HG03045 (cell line): Measurements from ENCODE around the gene HNRNPA1.
"Not testable (repeated sequence)": the region's sequence is repeated elsewhere in the genome, so short reads cannot be mapped to it uniquely, and the experiment has no call there.

Experiments used
- ATAC-seq: cut with Tn5 transposase; IDR thresholded peaks from one replicate; pipeline ENCODE4 v1.9.1; 2021; ENCODE audit warnings: mild to moderate bottlenecking, moderate library complexity; ENCODE audit not compliant: unreplicated experiment

The HNRNPA1 gene

GRCh38 chr12:54280468-54281260 is at the start of gene HNRNPA1:
Gene HNRNPA1 (plus strand): TSS chr12:54280726. CDS start chr12:54280808, 82 bp downstream.
- peak; percentile 89 for ATAC-seq

DNA sequence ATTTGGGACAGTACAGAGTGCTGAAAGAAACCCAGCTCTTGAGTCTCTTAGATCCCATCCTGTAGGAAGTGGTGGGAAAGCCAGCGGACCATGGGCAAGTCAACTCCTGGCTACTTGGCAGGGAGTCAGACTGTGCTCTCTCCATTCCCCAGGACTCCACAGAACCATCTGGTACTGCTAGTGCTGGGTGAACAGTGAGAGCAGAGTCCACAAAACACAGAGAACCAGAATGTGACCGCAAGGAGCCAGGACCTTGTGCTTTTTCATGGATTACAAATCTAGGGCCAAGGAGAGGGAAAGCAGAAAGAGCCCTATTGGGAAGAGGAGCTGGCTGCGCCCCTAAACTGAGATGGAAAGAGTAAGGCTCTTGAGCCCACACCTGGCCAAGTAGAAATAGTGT is 49.3 kb upstream of the HNRNPA1 start:
- ATAC-seq = not testable (repeated sequence)

GRCh38 chr12:54232790-54233189 is 47.7 kb upstream of the HNRNPA1 start:
- ATAC-seq = no peak

GRCh38 chr12:54238531-54238930 is 42.0 kb upstream of the HNRNPA1 start:
- ATAC-seq = no peak

GRCh38 chr12:54239620-54240019 is 40.9 kb upstream of the HNRNPA1 start:
- ATAC-seq = no peak

DNA sequence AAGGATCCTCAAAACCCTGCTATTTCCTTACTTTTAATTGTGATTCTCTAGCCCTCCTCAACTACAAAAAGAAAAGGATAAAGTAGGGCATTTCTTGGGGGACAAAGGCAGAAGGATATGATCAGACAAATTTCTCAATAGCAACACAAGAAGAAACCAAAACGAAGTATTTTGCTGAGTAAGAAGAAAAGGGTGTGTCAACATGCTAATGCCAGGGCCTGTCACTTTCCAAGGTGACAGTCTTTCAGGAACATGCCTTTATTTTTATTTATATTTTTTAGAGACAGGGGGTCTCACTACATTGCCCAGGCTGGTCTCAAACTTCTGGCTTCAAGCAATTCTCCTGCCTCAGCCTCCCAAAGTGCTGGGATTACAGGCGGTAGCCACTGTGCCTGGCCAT is 40.4 kb upstream of the HNRNPA1 start:
- no peak for ATAC-seq

DNA sequence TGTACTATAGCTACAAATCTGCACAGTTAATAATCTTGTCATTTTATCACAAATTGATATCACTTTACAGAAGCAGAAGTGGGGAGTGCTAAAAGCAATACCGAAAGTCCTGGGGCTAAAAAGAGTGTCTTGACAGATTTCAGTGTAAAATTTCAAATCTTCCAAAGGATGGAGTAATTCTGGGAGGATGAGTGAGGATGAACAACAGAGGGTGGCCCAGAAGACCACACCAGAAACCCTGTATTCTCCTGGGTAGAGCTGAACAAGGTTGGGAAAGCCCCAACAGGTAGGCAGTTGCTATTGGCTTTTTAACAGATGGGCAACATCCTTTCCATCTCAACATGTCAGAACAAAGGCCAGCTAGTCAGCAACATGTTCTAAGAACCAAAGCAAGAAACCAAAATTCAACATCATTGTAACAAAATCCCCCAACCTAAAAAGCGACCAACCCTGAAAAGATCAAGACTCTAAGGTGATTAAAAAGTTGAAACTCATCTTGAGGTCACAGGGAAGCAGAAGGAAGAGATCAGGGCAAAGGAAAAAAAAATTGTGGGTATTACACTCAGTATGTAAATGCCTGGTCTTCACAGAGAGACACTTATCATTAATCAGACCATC is 39.4 kb upstream of the HNRNPA1 start:
- ATAC-seq = peak; percentile 71

DNA sequence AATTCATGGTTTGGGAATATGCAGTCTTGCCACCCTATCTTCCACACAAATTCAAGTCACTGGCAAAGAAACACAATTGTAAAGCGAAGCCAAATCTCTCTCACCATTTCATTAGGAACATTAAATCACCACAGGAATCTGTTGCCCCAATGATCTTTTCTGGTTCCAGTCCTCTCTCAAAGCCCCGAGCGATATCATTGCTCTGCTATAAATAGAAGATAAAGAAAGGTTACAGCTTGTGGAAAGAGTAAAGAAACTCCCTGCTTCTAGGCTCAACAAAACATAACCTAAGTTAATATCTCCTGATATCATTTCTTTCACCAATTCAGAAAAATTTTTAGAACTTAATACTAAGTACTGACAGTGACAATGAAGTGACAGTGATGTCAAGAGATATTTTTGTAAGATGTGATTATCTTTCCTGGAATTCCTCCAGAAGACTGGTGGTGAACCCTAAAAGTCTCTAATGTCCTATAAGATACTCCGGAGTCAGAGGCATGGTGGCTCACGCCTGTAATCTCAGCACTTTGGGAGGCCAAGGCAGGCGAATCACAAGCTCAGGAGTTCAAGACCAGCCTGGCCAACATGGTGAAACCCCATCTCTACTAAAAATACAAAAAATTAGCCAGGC is 34.4 kb upstream of the HNRNPA1 start:
- ATAC-seq = no peak

- no peak for ATAC-seq
These were observed 31.0 kb upstream of the HNRNPA1 start for GRCh38 chr12:54249489-54249888.

DNA sequence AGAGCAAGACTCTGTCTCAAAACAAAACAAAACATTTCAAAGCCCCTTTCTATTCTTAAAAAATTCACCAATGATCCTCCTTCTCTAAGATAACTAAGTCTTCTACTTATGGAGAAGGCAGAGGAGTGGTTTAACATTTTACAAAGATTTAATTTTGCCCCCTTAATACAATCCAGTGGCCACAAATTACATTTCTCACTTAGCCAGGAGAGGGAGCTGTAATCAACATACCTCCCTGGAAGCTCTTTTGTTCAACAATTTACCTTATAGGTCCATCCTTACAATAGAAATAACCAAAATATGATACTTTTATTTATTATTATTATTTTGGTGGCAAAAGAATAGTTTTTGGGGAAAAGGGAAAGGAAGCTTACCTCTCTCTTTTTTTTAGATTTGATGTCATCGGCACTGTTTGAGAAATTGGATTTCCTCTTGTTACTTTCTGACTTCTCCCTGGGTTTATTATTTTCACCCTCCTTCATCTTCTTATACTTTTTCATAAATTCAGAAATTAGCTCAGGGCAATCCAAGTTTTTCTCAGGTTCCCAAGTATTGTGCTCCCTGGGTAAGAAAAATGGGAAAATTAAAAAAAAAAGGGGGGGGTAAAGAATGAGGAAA is 28.8 kb upstream of the HNRNPA1 start:
- ATAC-seq = no peak

DNA sequence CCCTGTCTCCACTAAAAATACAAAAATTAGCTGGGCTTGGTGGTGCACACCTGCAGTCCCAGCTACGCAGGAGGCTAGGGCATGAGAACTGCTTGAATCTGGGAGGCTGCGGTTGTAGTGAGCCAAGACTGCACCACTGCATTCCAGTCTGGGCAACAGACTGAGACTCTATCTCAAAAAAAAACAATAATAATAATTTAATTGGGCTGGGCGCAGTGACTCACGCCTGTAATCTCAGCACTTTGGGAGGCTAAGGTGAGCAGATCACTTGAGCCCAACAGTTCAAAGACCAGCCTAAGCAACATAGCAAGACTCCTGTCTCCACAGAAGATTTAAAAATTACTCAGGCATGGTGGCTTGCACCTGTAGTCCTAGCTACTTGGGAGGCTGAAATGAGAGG is 27.3 kb upstream of the HNRNPA1 start:
- ATAC-seq = no peak

DNA sequence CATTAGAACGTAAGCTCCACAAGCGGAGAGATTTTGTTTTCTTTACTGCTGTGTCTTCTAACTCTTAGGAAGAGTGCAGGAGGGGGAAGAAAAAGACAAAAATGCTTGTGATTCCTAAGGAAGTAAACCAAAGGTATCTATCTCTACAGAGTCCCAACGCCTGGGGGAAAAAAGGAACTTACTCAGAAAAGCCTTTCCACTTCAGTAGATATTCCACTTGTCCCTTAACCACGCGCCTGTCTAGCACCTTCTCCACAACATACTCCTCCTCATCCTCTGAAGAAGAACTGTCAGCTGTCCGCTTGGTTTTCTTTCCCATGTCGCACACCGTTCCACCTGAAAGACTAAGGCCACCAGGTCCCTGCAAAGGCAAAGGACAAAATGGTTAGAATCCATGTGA is 23.2 kb upstream of the HNRNPA1 start:
- no peak for ATAC-seq

DNA sequence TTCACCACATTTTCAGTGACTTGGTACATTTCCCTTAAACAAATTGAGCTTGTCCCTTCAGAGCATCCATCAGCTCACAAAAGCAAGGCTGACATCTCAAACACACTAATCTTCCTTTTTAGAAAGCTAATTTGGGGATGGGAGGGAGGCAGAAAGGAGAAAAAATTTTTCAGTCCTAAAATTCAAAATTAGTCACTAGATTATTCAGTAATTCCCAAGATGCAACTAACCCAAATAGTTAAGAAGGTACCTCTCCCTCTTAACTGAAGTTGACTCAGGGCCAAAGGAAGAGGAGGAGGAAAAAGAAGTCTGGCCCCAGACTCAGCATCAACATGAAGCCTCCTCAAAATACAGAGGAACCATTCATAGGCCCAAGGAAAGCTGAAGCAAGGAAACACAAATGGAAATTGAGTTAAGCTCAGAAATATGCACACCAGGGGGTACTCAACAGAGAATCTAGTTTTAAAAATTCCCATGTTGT is 22.3 kb upstream of the HNRNPA1 start:
- no peak for ATAC-seq

DNA sequence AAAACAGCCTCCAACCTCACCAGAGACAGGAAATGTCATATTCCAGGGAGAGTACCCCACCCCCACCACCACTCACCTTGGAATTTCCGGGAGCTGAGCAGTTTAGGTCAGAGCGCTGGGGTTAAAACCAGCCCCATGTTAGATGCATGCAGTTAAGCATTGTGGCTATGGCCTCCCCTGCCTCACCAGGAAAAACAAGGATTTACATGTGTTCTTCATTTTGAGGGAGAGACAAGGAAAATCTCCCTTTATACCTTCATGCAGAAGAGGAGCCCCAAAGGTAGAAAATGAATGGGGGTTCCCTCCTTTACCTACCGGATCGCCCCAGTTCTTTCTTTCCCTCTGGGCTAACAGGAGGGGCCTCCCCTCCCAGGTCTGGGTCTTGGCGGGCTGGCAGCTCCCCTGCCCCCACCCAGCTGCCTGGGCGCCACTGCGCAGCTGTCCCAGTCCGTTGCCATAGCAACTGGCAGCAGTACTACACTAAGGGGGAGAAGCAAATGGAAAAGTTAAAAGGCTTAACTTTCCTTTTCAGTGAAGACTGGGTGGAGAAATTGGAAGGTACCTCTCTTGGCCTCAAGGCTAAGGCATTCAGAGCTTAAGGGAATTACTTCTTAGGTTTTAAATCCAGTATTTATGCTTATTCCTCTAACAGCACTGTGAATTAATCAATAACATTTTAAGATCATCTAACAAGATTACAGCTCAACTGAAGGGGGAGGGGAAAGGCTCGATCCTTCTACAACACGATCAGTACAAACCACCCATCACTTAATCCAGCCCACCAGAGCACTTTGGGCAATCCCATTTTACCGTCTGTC is 21.1 kb upstream of the HNRNPA1 start:
- ATAC-seq = peak; percentile 81

GRCh38 chr12:54261815-54262402 is 18.6 kb upstream of the HNRNPA1 start:
- ATAC-seq = no peak

GRCh38 chr12:54262403-54262925 is 18.1 kb upstream of the HNRNPA1 start:
- ATAC-seq = no peak

GRCh38 chr12:54265364-54265812 is 15.1 kb upstream of the HNRNPA1 start:
- ATAC-seq = no peak

DNA sequence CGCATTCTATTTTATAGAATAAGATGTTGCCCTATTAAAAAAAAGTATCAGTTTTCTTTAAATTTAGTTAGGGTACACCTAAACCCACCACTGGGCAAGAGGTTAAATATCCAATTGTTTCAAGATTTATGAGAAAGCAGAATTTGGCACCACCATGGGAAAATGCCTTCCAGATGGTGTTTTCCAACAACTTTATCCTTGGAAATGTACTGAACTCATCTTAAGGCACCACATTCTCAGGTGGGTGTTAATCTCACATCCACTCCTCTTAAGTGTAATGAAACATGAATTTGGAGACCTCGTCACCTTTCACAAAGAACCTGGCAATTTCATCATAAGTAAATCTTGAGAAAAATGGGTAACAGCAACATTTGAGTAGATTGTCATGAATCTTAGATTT is 13.7 kb upstream of the HNRNPA1 start:
- no peak for ATAC-seq

DNA sequence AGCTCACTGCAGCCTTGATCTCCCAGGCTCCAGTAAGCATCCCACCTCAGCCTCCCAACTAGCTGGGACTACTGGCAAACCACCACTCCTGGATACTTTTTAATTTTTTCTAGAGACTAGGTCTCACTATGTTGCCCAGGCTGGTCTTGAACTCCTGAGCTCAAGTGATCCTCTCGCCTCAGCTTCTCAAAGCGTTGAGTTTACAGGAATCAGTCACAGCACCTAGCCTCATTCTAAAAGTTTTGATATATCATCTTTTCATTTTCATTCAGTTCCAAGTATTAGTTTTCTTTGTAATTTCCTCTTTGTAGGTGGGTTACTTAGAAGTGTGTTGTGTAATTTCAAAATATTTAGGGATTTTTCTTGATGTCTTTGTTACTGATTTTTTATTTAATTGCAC is 10.2 kb upstream of the HNRNPA1 start:
- ATAC-seq = no peak

DNA sequence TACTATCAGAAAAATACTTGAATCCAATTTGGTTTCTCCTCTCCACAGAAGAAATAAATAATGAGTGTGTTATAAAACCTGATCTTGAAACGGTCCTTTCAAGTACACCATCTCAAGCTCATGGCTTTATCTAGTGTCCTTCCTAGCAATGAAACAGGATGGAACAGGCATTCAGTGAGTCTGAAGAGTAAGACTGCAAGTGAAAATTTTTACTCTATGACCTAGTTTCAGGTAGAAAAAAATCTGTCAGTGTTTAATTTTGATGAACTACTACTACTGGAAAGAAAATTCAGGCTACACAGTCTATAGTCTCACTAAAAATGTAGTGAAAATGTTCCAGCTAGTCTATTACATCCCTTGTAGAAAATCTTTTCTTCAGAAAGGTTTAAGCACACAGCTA is 8.3 kb upstream of the HNRNPA1 start:
- ATAC-seq = no peak
